Measurements from ENCODE around the gene HES7.
"Not testable (repeated sequence)": the region's sequence is repeated elsewhere in the genome, so short reads cannot be mapped to it uniquely, and the experiment has no call there.

HES7 gene

GRCh38 chr17:8095361-8095760, 28.5 kb downstream of the HES7 start:
- no peak for DNase-seq

- DNase-seq, result no peak
Measured at GRCh38 chr17:8091033-8091687, 32.7 kb downstream of the HES7 start.

DNA sequence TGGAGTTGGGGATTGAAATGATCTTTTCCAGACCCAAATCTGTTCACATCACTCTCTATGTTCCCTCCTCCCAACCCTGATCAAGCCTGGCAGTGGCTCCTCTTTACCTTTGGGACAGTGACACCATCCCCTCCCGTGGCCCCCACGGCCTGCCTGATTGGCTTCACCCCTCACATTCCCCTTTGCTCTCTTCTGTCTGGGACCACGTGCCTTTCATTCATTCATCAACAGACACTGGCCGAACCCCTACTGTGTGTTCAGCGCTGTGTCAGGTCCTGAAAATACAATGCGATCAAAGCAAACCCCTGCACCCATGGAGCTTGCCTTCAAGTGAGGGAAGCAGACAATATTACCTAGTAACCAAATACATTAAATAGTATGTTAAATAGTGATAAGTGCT, 34.2 kb downstream of the HES7 start:
- DNase-seq, result no peak

GRCh38 chr17:8087952-8088230, 36.0 kb downstream of the HES7 start:
- no peak for DNase-seq

- no peak for DNase-seq
Measured at GRCh38 chr17:8087075-8087951, 36.6 kb downstream of the HES7 start, which contains the start of gene ALOX12B. TSS of gene ALOX12B (minus strand) at chr17:8087716. CDS start at chr17:8087442, 274 bp downstream.

DNA sequence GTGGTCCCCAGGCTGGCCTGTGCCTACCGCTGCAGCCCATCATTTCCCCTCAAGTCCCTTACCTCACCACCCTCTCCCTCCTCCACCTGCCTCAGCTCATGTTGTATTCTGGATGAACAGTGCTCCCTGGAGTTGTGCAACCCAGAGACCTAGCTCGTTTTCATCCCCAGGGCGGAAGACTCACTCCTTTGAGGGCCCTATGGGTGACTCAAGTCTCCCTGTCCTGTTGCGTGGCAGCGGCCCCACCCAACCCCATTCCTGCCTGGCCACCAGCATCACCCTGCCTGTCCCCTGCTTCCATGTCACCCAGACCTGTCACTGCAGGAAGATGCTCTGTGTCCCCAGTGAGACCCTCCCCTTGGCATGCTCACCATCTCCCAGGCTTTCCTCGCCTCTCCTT, 39.7 kb downstream of the HES7 start:
- no peak for DNase-seq

- DNase-seq, result no peak
Measured at GRCh38 chr17:8082292-8082691, 41.6 kb downstream of the HES7 start.

DNA sequence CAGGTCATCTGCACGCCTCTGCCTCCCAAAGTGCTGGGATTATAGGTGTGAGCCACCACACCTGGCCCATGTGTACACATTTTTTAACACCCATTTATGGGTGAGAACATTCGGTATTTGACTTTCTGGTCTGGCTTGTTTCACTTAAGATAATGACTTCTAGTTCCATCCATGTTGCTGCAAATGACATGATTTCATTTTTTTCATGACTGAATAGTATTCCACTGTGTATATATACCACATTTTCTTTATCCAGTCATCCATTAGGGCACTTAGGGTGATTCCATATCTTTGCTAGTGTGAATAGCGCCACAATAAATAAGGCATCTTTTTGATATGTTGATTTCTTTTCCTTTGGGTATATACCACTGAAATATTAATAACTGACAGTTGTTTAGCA, 42.0 kb downstream of the HES7 start:
- no peak for DNase-seq

- no peak for DNase-seq
Measured at GRCh38 chr17:8080799-8081219, 43.1 kb downstream of the HES7 start.

GRCh38 chr17:8080208-8080798, 43.6 kb downstream of the HES7 start:
- DNase-seq, result no peak

DNA sequence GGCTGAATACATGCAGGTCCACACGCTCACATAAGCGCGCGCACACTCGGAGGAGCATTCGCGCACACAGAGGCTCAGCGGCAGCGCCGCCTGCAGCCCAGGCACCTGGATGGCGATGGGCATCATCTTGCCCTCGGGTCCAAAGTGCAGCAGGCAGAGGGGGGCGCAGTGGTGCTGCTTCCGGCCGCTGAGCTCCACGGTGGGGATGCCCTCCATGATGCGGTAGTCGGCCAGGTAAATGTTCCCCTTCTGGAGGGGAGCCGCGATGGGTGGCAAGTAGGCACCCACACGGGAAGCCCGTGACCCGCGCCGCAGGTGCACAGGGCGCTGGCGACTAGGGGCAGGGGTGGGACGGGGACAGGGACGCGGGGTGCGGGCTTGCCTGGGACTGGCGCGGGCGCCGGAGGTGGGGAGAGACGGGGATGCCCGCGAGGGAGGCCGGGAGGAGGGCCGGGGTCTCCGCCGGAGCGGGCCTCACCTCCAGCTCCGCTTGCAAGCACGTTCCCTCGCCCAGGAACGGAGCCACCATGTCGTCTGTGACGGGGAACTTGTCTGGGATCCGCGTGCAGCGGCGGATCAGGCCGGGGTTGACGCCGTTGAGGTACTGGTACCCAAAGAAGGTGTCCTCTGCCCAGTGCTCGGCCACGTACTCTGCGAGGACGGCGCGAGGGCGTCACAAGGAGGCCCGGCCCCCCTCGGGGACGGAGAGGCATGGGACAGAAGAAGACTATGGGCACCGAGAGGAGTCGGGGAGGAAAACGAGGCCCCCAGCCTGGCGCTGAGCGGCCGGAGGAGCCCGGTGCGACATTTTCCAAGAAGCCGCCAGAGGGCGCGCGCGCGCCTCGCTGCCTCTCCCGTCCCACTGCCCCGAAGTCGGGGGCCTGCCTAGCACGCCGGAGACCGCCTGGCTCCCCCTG, 44.4 kb downstream of the HES7 start:
- peak; percentile 82 for DNase-seq

- not testable (repeated sequence) for DNase-seq
Measured at GRCh38 chr17:8077939-8078338, 46.0 kb downstream of the HES7 start.

DNA sequence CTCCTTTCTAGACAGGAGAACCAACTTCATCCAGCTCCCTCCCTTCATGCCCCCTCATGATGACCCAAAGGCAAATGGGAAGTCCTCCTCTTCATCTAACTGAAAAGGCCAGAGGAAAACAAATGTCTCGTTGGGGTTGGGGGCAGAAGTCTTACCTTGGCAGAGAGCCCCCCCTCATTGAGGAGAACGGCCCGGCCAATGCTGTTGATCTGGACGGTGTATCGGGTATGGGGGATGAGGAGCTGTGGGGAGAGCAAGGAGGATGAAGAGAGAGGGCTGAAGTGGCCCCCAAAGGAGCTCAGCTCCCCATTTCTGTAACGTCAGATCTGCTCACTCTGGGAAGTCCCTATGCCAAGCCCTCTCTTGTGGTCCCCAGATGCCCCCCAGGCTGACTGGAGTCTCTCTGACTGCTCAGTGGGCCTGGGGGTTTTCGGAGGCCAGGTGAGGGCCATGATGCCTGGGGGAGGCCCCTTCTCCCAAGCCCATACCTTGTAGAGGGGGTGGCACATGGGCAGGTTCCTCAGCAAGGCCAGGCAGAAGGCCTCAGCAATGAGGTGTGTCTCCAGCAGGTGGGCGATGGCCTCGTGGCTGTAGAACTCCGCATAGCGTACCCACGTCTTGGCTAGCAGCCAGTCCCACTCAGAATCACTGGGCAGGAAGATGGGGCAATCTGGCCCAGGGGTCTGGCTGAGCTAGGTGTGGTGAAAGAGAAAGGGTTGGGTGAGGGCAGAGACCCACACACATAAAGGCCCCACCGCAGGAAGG, 47.2 kb downstream of the HES7 start:
- no peak for DNase-seq

DNA sequence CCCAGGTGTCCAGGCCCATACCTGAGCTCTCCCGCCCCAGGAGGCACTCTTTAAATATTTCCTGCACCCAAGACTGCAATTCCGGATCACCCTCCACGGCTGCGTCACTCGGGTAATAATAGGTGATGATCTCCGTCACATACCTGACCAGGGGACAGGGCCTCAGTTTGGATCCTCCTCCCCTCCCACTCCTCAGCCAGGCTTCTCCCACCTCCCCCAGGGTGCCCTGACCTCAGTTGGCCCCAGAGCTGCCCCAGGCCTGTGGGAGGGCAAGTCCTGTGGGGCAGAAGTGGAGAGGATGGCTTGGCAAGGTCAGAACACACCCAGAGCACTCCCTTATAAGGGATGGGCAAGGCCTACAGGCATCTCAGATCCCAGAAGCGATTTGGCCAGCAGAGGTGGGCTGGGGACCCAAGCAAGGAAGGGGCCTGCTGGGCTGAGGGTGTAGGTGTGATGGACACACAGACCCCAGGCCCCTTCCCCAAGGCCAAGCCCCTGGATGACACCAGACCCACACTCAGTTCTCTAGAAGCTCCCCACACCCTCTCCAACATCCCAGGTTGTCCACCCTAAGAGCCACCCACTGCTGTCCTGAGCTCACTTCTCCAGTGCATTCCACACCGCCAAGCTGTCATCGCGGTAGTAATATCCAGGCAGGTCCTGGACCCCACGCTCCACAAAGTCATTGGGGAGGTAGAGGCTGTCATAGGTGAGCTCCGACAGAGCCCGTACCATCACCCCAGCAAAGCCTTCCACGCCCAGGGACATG, 48.1 kb downstream of the HES7 start:
- DNase-seq, result no peak

GRCh38 chr17:8075081-8075480, 48.8 kb downstream of the HES7 start:
- no peak for DNase-seq

DNA sequence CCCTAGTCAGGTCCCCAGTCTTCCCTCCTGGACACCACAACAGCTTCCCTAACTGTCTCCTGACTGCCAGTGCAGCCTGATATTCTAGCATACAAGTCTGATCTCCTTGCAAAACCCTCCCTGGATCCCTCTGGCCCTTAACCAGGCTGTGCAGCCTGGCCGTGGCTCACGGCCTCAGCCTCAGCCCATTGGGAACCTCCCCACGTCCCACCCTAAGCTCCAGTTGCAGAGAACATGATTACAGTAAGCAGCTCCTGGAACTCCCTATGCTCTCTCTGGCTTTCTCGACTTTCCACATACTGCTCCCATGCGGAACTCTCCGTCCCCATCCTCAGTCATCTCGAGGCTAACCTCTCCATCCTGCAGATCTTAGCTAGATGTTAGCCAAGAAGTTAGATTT, 49.4 kb downstream of the HES7 start:
- DNase-seq, result no peak

DNA sequence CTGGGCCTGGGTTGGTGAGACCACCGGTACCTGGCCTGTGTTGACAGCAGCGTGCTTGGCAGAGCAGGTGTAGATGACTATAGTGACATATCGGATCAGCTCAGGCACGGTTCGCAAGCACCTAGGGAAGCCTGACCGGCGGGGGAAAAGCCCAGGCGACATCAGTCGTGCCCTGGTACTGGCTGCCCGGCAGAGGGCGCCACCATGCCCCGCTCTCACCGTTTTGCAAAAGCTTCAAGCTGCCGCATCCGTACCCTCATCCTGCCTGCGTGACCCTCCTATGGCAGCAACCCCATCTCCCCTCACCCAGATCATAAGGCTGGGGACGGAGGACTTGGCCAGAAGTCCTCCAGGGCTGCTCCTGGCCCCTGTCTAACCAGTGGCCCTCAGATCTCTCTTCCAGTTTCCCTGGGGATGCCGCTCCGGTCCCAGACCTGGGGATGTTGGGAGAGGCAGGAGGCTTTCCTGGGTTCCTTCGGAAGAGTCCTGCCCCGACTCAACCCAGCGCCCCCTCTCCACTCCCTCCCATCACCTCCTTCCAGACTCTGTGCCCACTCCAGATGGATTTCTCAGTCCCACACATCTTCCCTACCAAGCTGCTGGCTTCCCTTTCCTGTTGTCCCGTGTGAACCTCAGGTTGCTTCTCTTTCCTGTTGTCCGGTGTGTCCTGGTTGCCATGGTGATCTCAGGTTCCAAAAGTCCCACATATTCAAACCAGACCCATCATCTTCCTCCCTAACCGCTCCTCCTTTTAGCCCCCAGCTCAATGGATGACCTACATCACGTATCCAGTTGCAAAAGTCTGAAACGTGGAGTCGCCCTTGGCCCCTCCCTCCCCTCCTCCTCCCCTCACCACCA, 50.0 kb downstream of the HES7 start:
- peak; percentile 74 for DNase-seq

GRCh38 chr17:8072729-8073461, 51.0 kb downstream of the HES7 start:
- no peak for DNase-seq

GRCh38 chr17:8072341-8072728, 51.6 kb downstream of the HES7 start:
- peak; percentile 30 for DNase-seq

DNA sequence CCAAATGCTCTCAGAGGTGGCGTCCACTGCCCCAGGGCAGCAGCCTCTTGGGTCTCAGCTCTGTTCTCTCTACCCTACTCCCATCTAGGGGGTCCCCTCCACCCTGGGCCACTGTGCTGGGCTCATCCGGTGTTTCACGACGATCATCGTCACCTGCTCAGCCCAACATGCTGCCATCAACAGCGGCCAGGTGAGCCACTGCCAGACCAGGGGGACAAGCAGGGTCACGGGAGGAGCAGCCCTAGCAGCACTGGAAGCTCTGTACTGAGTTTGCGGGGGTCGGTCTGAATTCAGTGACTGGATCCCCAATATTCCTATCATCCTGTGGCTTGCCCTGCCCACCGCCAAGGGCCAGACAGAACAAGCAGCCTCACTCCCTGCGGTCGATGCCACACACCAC, 52.4 kb downstream of the HES7 start:
- DNase-seq, result no peak
